Activated T-helper 2 cell treated with anti-CD3 and anti-CD28 coated beads, Interferon-gamma antibody, Interleukin-2, Interleukin-4, amounts not matched to agents 10 μg/mL and 5 μg/mL and 100 μg/mL, durations not matched to agents 14 hours and 24 hours and 36 hours (primary cell): ENCODE data around the gene MRPL37. TPM values are rescaled to one million over a fixed set of nuclear protein-coding genes. Genes with fewer than 3 reads are reported as not detected.

Experiments
- total RNA-seq: library from RNA; stranded (reverse); gene quantifications from 2 replicates; pipeline ENCODE4 v1.2.3, GENCODE V29; 2022

MRPL37 gene
- total RNA-seq, 1 donor from 2014 or later: 130 TPM

Other genes starting within 250 kb of the MRPL37 start
- gene LDLRAD1, start 182.0 kb upstream of the MRPL37 start, total RNA-seq: not detected in 2 replicates
- gene TMEM59, start 147.0 kb upstream of the MRPL37 start, total RNA-seq: 128 and 133 TPM in 2 replicates
- gene TCEANC2, start 146.6 kb upstream of the MRPL37 start, total RNA-seq: 12.8 and 13.2 TPM in 2 replicates
- gene CDCP2, start 47.2 kb upstream of the MRPL37 start, total RNA-seq: not detected in 2 replicates
- 10.2 and 12.2 TPM in 2 replicates for gene CYB5RL, start 137 bp upstream of the MRPL37 start, total RNA-seq
- 84.4 and 89.9 TPM in 2 replicates for gene SSBP3, start 206.2 kb downstream of the MRPL37 start, total RNA-seq